K562 (cell line): ENCODE measurements around the gene SP140L. TPM values are rescaled to one million over a fixed set of nuclear protein-coding genes. Genes with fewer than 3 reads are reported as not detected.

Experiments
- ATAC-seq: fragments of 200-7000 bp; cut with Tn5 transposase; 3 replicates; pipeline ENCODE4 v1.9.1; 2020; ENCODE audit warnings: moderate library complexity
- BruUV-seq: library from RNA; stranded (reverse); fragments of 400-500 nt; replicated peaks from 2 replicates; lab custom pipeline; 2021; lab: Mats Ljungman, UMichigan
- CTCF ChIA-PET: fragments of 300-600 bp; formaldehyde crosslinking; extraction: SDS; loops from one replicate; lab custom pipeline; 2021; ENCODE audit warnings: low intra/inter-chr PET ratio; lab: Yijun Ruan, JAX
- POLR2A ChIA-PET: fragments of 300-600, 350-650 bp; sonication (Branson Sonifier 250); formaldehyde crosslinking; extraction: SDS; loops from one replicate; lab custom pipeline; 2021; ENCODE audit warnings: antibody characterized with exemption, inconsistent platforms; lab: Yijun Ruan, JAX
- DNase-seq, 4 experiments: peaks; one replicate each; pipeline versions ENCODE4 v3.0.0 to v3.0.0-alpha.2; 2011 to 2018; ENCODE audit warnings: low spot score in 3 of 4, mixed read lengths in 3 of 4; ENCODE audit errors: extremely low read depth in 1 of 4
- FAIRE-seq: peaks from 2 replicates; lab custom pipeline; 2011; peaks lifted over from hg19 to GRCh38; lab: Jason Lieb, UNC
- H2AFZ ChIP-seq: 2 replicates; pipeline ENCODE4 v1.6.0; 2011; ENCODE audit warnings: low read depth, low read length, control low read depth, inconsistent platforms
- H3K27ac ChIP-seq: fragments of 200-600 bp; 3 replicates; pipeline ENCODE4 v1.8.0; 2011; ENCODE audit warnings: low read depth, mild to moderate bottlenecking, control low read depth, inconsistent platforms, low read length, moderate library complexity, mixed read lengths; ENCODE audit errors: extremely low read depth
- H3K27me3 ChIP-seq, 2 experiments: fragments of 300-600 bp in 1 of 2; 2 replicates in 1 of 2; 3 replicates in 1 of 2; pipeline versions ENCODE4 v1.6.0 to v1.8.0; 2011; ENCODE audit warnings: inconsistent platforms in 2 of 2, low read length in 2 of 2, mild to moderate bottlenecking in 1 of 2, mixed read lengths in 1 of 2, moderate library complexity in 1 of 2; ENCODE audit not compliant: control insufficient read depth in 2 of 2, insufficient read depth in 2 of 2
- H3K36me3 ChIP-seq: fragments of 300-600 bp; 3 replicates; pipeline ENCODE4 v1.8.0; 2011; ENCODE audit warnings: mild to moderate bottlenecking, low read length, inconsistent platforms; ENCODE audit not compliant: control insufficient read depth, insufficient read depth
- H3K4me1 ChIP-seq, 2 experiments: fragments of 200-600 bp in 1 of 2; replicated peaks in 1 of 2; 2 replicates in 1 of 2; 3 replicates in 1 of 2; pipeline versions ENCODE4 v1.5.1 to v1.8.0; 2011; ENCODE audit warnings: inconsistent platforms in 2 of 2, low read length in 2 of 2, mild to moderate bottlenecking in 1 of 2, mixed read lengths in 1 of 2, moderate library complexity in 1 of 2; ENCODE audit not compliant: control insufficient read depth in 2 of 2, insufficient read depth in 2 of 2
- H3K4me2 ChIP-seq: 2 replicates; pipeline ENCODE4 v1.6.1; 2011; ENCODE audit warnings: low read length, control low read depth, inconsistent platforms, mixed read lengths; ENCODE audit not compliant: insufficient read depth
- H3K4me3 ChIP-seq: fragments of 200-600 bp; sonication (generic), shearing (Covaris generic); 2 replicates; pipeline ENCODE4 v1.5.1; 2016; ENCODE audit warnings: control low read depth, inconsistent platforms
- H3K79me2 ChIP-seq: fragments of 200-600 bp; 3 replicates; pipeline ENCODE4 v1.8.0; 2011; ENCODE audit warnings: low read length, inconsistent platforms; ENCODE audit not compliant: control insufficient read depth, insufficient read depth
- H3K9ac ChIP-seq, 2 experiments: 2 replicates each; pipeline versions ENCODE4 v1.6.0 to v1.6.1; 2011; ENCODE audit warnings: low read depth in 2 of 2, low read length in 2 of 2, control low read depth in 1 of 2, inconsistent platforms in 1 of 2, mild to moderate bottlenecking in 1 of 2, mixed read lengths in 1 of 2; ENCODE audit not compliant: insufficient read depth in 1 of 2
- H3K9me1 ChIP-seq: one replicate; pipeline ENCODE4 v1.6.0; 2011; ENCODE audit warnings: inconsistent platforms, mild to moderate bottlenecking, low read length, moderate library complexity; ENCODE audit not compliant: control insufficient read depth, insufficient read depth
- H3K9me3 ChIP-seq: replicated peaks from 2 replicates; pipeline ENCODE4 v1.5.1; 2011; ENCODE audit warnings: low read depth, low read length, inconsistent platforms; ENCODE audit not compliant: control insufficient read depth, insufficient read depth
- H4K20me1 ChIP-seq: replicated peaks from 2 replicates; pipeline ENCODE4 v1.6.1; 2011; ENCODE audit warnings: low read length, inconsistent platforms, mixed read lengths; ENCODE audit not compliant: control insufficient read depth, insufficient read depth
- ARID3A ChIP-seq: IDR thresholded peaks from 2 replicates; pipeline ENCODE4 v1.6.1; 2012; ENCODE audit warnings: low read depth, low read length, improper control_type of control experiment, borderline replicate concordance
- HMG20B ChIP-seq: fragments of 250-450 bp; sonication (Bioruptor Pico); IDR thresholded peaks from 2 replicates; pipeline ENCODE4 v1.5.0; 2021; ENCODE audit warnings: mild to moderate bottlenecking
- MCM5 ChIP-seq: fragments of 450-650 bp; IDR thresholded peaks from 2 replicates; pipeline ENCODE4 v1.6.1; 2016; ENCODE audit warnings: low read depth
- SNAPC5 ChIP-seq: fragments of 250-450 bp; sonication (Bioruptor Pico); IDR thresholded peaks from 2 replicates; pipeline ENCODE4 v1.8.0; 2021; ENCODE audit warnings: moderate library complexity, mild to moderate bottlenecking, inconsistent platforms
- SP2 ChIP-seq: IDR thresholded peaks from 2 replicates; pipeline ENCODE4 v1.6.1; 2011; ENCODE audit warnings: mild to moderate bottlenecking, low read depth, low read length, moderate library complexity; ENCODE audit not compliant: poor library complexity, severe bottlenecking; ENCODE audit errors: extremely low read depth
- U2AF1 ChIP-seq: fragments of 200-400 bp; formaldehyde crosslinking; optimal IDR thresholded peaks from 2 replicates; pipeline ENCODE3; 2017; ENCODE audit warnings: mild to moderate bottlenecking, low read depth, low read length, moderate library complexity
- ZFP36 ChIP-seq: fragments of 150-350 bp; IDR thresholded peaks from 2 replicates; pipeline ENCODE4 v1.6.1; 2018; ENCODE audit warnings: low read length, low read depth; ENCODE audit not compliant: partially characterized antibody
- ZNF165 ChIP-seq: fragments of 250-450 bp; sonication (Bioruptor Pico); IDR thresholded peaks from 2 replicates; pipeline ENCODE4 v1.4.0; 2020; ENCODE audit warnings: borderline replicate concordance
- WGBS: fragments of 100-300 bp; shearing (Covaris generic); methylation state at CpG from one replicate; pipeline ENCODE4 v1.1.6; 2016; ENCODE audit warnings: low coverage, mixed read lengths; ENCODE audit not compliant: insufficient coverage; ENCODE audit errors: missing lambda C conversion rate; 5-methylcytosine and 5-hydroxymethylcytosine counted together
- in situ Hi-C: fragments of 300-500 bp; cut with MboI; formaldehyde crosslinking; loops from 4 replicates; pipeline ENCODE4 v1.15.0; 2018; ENCODE audit warnings: inconsistent platforms, mixed read lengths
- intact Hi-C: fragments of 100-400 bp; cut with micrococcal nuclease; formaldehyde crosslinking; loops from 2 replicates; pipeline ENCODE4 v1.14.2; 2022
- polyA plus RNA-seq, 8 experiments: library from polyadenylated mRNA; depleted of rRNA in 4 of 8; stranded (reverse) in 5 of 8; unstranded in 3 of 8; fragments of >200 nt; fragmentation: Nextera tagmentation in 2 of 8; fragmentation: Illumina TruSeq in 1 of 8; extraction: Ambion mirVana in 2 of 8; extraction: Trizol in 1 of 8; gene quantifications; 2 replicates each; pipeline versions ENCODE4 v1.2.1 to v1.2.3, GENCODE V29; 2011 to 2014; ENCODE audit warnings: inconsistent platforms in 1 of 8, missing spikeins in 1 of 8
- total RNA-seq, 7 experiments: library from RNA; depleted of rRNA in 6 of 7; stranded (reverse); fragments of >200 nt in 6 of 7; fragmentation: Illumina TruSeq in 2 of 7; extraction: Trizol in 2 of 7; gene quantifications; 2 replicates each; pipeline versions ENCODE4 v1.2.1 to v1.2.3, GENCODE V29; 2011 to 2021; ENCODE audit warnings: low replicate concordance in 1 of 7

SP140L gene
- total and polyA plus RNA-seq, 9 of the 15 experiments (the other 6 are each of a cell fraction or from before 2014, with no cell fraction given), result 4.0 to 15.5 (median 11.3) TPM

- ChIA-PET CTCF (no interaction called here), POLR2A (no interaction called here)
- ATAC-seq, result no peak
- H3K9ac ChIP-seq, result no peak overlapping the region
- no peak overlapping the region for H3K27ac ChIP-seq
- WGBS, result 0% methylated on average over 1 of the region's 2 CpGs
- no peaks in the 10 kb centered on the region for H3K36me3 ChIP-seq
- H3K4me3 ChIP-seq, result no peak overlapping the region
- no peak for DNase-seq
- no peaks in the 10 kb centered on the region; a peak in 1 of 5 replicates for H3K4me1 ChIP-seq
- no peaks in the 10 kb centered on the region for H3K9me3 ChIP-seq
- intact Hi-C loops, result no loop called here
- H3K27me3 ChIP-seq, result peaks cover 0 to 8% of the 10 kb centered on the region in 2 experiments; a peak in 1 of 5 replicates
- BruUV-seq, result no TSS peak
- no peaks in the 10 kb centered on the region for H3K79me2 ChIP-seq
- TF ChIP-seq SNAPC5 (CRISPR knock-in tag) (no peak), ZFP36 (no peak), HMG20B (CRISPR knock-in tag) (no peak), SP2 (no peak), ARID3A (no peak), U2AF1 (no peak), ZNF165 (CRISPR knock-in tag) (no peak), MCM5 (no peak)
- no peak overlapping the region for H2AFZ ChIP-seq
- no peaks in the 10 kb centered on the region for H3K9me1 ChIP-seq
- H4K20me1 ChIP-seq, result no peaks in the 10 kb centered on the region
- in situ Hi-C loops, result no loop called here
- no peak overlapping the region for H3K4me2 ChIP-seq
- FAIRE-seq, result no peak
These were observed 14.4 kb upstream of the SP140L start for GRCh38 chr2:230312638-230313037.
